Dermis microvascular lymphatic vessel endothelial cell (primary cell): Measurements from ENCODE around the gene RNASEH2A. TPM values are rescaled to one million over a fixed set of nuclear protein-coding genes. Genes with fewer than 3 reads are reported as not detected.
"Not testable (repeated sequence)": the region's sequence is repeated elsewhere in the genome, so short reads cannot be mapped to it uniquely, and the experiment has no call there.

Experiments used
- DNase-seq, 2 donors: peaks; one replicate each; pipeline versions ENCODE4 v3.0.0 to v3.0.0-alpha.2; 2010; ENCODE audit warnings: low read depth in 2 of 2
- total RNA-seq: library from RNA; depleted of rRNA; stranded (reverse); fragments of >200 nt; gene quantifications from 2 replicates; pipeline ENCODE4 v1.2.1, GENCODE V29; 2014

RNASEH2A gene
- total RNA-seq, 1 donor from 2014 or later: 15.0 TPM

- DNase-seq: no peak
Measured at GRCh38 chr19:12833418-12833737, 27.0 kb downstream of the RNASEH2A start.

- no peak for DNase-seq
Measured at GRCh38 chr19:12833738-12834565, 27.6 kb downstream of the RNASEH2A start.

DNA sequence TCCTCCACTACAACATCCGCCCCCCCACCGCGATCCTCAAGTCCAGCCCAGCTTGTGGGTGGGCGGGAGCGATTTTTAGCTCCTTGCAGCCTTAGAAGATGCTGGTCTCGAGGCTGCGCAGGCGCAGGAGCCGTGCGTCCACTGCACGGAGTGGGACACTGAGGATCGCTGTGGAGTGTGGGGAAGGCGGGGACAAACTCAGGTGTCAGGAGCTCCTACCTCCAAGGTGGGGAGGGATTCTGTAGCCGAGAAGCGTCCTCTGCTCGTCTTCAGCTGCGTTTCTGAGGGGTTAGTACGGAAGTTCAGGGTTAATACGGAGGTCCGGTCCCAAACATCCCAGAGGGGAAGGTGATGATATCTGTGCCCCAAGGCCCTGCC is 28.2 kb downstream of the RNASEH2A start, which contains the start of gene RTBDN:
TSS of gene RTBDN (minus strand) at position 14 of the 378 bp plus-strand sequence. CDS start 4,600 bp downstream, outside the sequence.
- DNase-seq: no peak

DNA sequence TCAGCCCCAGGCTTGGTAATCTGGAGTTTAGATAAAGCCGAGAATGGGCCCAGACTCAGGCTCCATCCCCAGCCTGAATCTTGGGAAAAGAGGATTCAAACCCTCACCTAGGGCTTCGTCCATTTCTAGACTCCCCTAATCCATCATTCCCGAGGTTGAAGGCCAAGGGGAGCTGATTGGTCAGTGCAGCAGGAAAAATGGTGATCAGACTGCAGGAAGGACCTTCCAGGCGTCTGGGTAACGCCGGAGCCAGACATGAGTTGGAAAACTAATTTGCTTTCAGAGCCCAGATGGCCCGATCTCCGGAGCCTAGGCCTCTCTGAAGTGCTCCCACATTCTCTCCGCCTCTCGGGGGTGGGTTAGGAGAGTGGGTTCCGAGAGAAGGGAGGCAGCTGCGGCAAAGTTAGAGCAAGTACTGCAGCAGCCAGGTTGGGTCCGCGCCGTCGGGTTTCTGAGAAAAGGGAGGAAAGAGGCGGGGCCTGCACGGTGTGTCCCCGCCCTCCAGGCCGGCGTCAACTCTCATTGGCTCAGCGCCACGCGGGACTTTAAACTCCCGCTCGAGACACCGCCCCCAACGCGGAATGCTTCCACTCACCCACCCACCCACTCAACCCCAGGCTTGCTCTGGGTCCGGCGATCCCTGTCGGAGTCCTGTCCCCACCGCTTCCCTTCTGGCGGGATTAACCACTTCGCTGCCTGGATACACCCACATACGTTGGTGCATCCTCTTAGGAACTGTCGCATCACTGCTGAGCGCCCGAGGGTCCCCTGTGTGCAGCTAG is 28.8 kb downstream of the RNASEH2A start:
- DNase-seq: no peak

DNA sequence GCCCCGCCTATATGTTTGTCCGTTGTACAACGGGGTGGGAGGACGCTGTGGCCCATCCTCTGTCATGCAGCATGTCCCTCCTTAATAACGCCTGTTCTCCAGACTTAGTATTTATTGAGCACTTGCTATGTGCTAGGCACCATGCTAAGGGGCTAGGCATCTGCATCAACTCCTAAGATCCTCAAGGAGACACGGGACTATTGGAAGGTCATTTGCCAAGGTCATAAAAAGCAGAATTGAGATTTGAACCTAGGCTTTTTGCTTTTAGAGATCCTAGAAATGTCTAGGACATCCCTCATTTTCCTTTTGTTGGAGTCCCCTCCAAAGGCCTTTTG is 30.1 kb downstream of the RNASEH2A start:
- no peak for DNase-seq

GRCh38 chr19:12837225-12837624 is 30.8 kb downstream of the RNASEH2A start:
- DNase-seq: no peak

DNA sequence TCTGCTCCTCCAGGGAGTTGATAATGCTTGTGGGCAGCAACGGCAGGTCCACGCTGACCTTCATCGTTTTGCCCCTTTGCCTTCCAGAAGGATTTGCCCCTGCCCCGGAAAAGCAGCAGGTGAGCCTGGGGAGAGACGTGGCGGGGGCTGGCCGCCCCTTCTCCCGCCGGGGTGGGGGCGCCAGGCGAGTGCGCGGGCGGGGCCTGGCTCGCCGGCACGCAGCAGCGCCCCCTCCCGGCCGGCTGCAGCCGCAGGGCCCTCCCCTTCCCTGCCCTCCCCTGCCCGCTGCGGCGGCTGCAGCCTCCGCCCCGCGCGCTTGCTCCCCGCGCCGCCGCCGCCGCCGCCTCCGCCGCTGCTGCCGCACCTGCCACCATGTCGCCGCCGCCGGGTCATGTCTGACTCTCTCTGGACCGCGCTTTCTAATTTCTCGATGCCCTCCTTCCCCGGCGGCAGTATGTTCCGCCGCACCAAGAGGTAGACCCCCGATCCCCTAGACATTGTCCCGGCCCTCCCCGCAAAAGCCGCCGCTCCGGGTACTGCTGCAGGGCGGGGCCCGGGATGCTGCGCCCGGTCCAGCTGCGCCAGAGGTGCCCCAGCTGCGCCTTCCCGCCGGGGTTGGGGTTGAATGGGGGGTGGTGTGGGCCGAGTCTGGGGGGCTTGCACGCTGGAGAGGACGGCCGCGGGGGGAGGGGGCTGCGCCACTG is 31.9 kb downstream of the RNASEH2A start, which contains the start of gene MAST1:
TSS of gene MAST1 (plus strand) at position 334 of the 704 bp plus-strand sequence. CDS start at position 392, 58 bp downstream.
- peak in 1 of 2 donors; percentile 32 for DNase-seq

- DNase-seq: no peak
Measured at GRCh38 chr19:12838886-12839756, 32.7 kb downstream of the RNASEH2A start.

- DNase-seq: peak in 1 of 2 donors; percentile 65
Measured at GRCh38 chr19:12840091-12841079, 34.0 kb downstream of the RNASEH2A start.

DNA sequence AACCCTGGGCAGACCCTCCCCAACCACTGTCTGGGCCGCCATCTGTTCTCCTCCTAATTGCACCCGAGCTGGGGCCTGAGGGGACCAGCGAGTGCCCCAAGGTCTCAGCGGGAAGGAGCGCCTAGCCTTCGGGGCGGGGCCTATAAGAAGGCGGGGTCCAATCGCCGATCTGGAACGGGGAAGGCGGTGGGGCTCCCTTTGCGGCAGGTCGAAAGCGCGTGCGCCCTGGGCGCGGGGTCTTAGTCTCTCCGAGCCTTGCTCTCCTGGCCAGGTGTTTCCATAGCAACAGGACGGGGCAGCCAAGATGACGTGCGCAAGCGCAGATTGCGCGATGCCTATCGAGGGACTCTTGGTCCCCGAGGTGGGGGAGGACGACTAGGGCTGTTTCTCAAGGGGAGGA is 34.7 kb downstream of the RNASEH2A start:
- DNase-seq: peak in 1 of 2 donors; percentile 29

DNA sequence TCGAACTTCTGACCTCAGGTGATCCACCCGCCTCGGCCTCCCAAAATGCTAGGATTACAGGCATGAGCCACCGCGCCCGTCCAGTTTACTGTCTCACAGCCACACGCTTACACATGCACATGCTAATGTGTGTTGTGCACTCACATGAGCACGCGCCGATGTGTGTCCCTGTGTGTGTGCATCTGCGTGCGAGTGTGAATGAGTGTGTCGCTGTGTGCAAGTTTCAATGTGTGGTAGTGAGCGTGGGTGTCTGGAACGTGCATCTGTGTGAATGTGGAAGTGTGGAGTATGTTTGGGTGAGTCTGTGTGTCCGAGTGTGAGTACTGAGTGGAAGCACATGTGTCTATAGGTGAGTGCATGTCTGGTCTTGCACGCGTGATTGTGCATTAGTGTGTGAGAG is 36.1 kb downstream of the RNASEH2A start:
- DNase-seq: no peak

DNA sequence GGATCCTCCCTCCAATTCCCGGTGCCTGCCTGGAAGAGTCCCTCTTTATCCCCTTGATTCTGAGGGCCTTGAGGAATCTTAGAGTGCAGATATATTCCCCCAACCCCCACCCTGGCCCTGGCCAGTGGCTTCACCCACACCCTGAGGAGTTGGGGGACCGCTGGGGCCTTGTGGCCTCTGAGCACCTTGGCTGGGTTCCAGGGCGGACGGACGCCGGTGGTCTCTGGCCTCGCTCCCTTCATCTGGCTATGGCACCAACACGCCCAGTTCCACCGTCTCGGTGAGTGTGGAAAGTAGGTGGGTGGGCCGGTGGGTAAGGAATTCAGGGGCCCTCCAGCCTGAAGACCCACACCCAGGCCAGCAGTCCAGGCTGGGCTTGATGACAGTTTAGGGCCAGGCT is 36.9 kb downstream of the RNASEH2A start:
- no peak for DNase-seq

DNA sequence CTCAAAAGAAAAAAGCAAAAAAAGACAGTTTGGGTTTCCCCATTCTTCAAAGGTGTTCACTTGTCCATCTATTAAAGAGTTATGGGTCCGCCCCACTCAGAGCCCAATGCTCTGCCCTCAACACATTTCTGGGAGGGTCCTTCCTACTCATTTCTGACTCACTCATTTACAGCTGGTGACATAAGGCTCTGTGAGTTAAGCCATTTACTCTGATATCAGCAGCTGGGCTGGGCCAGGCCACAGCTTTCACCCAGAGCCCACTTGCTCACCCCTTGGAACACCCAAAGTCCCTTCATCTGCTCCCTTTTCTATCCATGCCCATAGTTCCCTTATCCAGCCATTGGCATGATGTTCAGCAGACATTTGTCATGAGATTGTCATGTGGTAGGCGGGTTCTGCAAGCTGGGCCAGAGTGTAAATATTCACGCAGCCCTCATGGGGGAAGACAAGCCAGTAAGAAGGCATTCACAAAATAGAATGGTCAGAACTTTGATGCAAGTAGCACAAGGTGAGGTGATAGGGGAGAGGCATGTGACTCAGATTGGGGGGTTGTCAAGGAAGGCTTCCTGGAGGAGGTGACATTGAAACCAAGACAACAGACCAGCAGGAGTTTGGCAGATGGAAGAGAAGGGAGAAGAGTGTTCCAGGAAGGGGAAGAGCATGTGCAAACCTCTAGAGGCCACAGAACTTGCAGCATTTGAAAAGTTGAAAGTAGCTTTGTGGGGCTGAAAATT is 37.8 kb downstream of the RNASEH2A start:
- DNase-seq: no peak

- not testable (repeated sequence) for DNase-seq
Measured at GRCh38 chr19:12846613-12847012, 40.2 kb downstream of the RNASEH2A start.

GRCh38 chr19:12847159-12848139 is 41.1 kb downstream of the RNASEH2A start:
- peak in 1 of 2 donors; percentile 67 for DNase-seq

GRCh38 chr19:12856653-12857052 is 50.3 kb downstream of the RNASEH2A start:
- no peak for DNase-seq

DNA sequence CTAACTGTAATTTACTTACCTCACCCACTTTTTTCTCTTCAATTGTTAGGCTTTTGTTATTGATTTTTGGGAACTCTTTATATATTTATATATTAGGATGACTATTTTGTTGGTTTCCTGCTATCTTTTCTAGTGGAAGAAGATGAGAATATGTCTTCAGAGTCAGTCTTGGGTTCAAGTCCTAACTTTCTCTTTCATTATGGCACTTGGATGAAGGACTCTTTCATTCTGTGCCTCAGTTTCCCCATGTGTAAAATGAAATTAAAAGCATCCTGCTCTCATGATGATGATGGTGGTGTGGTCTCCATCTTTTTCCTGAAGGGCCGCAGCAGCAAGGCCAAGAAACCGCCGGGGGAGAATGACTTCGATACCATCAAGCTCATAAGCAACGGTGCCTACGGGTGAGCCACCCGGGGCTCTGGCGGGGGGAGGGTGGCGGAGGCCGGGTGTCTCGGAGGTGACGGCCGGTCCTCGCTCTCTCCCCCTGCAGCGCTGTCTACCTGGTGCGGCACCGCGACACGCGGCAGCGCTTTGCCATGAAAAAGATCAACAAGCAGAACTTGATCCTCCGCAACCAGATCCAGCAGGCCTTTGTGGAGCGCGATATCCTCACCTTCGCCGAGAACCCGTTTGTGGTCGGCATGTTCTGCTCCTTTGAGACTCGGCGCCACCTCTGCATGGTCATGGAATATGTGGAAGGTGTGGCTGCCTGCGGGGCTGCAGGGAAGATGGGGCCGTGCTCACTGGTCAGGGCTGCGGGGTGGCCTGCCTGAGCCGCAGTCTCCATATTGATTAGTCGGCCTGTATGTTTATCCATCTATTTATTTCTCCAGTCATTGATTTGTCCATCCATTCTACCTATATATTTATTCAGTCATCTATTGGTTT is 51.9 kb downstream of the RNASEH2A start:
- no peak for DNase-seq
